AG09319 (cell line): ENCODE data around the gene ENDOG.
"Not testable (repeated sequence)": the region's sequence is repeated elsewhere in the genome, so short reads cannot be mapped to it uniquely, and the experiment has no call there.

ENCODE experiments used
- DNase-seq: peaks from one replicate; pipeline ENCODE4 v3.0.0-alpha.2; 2010; ENCODE audit warnings: low read depth; ENCODE audit errors: extremely low read depth
- TF ChIP-seq, protein P1 (sequence below): IDR thresholded peaks from 2 replicates; pipeline ENCODE4 v1.5.1; 2011; ENCODE audit warnings: low read depth, mild to moderate bottlenecking, inconsistent platforms, low read length, moderate library complexity

ENDOG gene

DNA sequence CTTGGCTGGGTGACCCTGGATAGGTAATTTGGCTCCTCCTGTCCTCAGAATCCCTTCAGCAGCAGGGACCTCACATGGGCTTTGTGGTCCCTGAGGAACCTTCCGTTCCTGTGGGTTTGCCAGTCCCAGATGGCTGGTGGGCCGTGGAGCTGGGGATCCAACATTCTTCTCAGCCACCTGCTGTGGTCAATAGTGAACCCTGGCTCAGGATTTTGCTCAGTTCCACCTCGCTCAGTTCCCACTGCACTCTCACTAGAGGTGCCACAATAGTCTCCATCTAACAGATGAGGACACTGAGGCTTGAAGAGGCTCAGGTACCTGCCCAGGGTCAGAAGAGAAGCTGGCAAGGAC lies 28.4 kb downstream of the ENDOG start:
- TF ChIP-seq, protein P1, sequence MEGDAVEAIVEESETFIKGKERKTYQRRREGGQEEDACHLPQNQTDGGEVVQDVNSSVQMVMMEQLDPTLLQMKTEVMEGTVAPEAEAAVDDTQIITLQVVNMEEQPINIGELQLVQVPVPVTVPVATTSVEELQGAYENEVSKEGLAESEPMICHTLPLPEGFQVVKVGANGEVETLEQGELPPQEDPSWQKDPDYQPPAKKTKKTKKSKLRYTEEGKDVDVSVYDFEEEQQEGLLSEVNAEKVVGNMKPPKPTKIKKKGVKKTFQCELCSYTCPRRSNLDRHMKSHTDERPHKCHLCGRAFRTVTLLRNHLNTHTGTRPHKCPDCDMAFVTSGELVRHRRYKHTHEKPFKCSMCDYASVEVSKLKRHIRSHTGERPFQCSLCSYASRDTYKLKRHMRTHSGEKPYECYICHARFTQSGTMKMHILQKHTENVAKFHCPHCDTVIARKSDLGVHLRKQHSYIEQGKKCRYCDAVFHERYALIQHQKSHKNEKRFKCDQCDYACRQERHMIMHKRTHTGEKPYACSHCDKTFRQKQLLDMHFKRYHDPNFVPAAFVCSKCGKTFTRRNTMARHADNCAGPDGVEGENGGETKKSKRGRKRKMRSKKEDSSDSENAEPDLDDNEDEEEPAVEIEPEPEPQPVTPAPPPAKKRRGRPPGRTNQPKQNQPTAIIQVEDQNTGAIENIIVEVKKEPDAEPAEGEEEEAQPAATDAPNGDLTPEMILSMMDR = no peak
- DNase-seq = no peak

DNA sequence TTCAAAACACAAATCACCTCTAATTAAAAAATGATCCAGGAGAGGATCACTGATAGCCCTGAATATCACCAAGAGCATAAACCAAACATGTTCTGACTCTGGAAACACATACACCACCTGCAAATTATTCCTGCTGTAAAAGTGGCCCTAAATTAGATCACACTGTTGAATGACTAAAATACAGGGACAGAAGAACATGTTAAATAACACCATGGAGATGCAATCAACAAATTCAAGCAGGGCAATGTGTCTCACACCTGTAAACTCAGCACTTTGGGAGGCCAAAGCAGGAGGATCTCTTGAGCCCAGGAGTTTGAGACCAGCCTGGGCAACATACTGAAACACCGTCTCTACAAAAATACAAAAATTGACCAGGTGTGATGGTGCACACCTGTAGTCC lies 29.5 kb downstream of the ENDOG start:
- TF ChIP-seq, protein P1 = no peak
- DNase-seq = no peak

DNA sequence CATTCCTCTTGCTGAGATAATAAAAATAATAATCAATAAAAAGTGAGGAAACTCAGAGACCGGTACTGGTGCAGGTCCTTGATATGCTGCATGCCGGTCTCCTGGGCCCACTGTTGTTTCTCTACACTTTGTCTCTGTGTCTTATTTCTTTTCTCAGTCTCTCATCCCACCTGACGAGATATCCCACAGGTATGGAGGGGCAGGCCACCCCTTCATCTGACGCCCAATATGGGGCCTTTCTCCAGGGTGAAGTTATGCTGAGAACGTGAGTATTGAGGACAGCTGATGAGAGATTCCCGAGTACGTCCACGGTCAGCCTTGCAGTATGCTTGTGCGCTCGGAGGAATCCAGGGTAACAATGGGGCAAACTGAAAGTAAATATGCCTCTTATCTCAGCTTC lies 32.7 kb downstream of the ENDOG start:
- DNase-seq = not testable (repeated sequence)

DNA sequence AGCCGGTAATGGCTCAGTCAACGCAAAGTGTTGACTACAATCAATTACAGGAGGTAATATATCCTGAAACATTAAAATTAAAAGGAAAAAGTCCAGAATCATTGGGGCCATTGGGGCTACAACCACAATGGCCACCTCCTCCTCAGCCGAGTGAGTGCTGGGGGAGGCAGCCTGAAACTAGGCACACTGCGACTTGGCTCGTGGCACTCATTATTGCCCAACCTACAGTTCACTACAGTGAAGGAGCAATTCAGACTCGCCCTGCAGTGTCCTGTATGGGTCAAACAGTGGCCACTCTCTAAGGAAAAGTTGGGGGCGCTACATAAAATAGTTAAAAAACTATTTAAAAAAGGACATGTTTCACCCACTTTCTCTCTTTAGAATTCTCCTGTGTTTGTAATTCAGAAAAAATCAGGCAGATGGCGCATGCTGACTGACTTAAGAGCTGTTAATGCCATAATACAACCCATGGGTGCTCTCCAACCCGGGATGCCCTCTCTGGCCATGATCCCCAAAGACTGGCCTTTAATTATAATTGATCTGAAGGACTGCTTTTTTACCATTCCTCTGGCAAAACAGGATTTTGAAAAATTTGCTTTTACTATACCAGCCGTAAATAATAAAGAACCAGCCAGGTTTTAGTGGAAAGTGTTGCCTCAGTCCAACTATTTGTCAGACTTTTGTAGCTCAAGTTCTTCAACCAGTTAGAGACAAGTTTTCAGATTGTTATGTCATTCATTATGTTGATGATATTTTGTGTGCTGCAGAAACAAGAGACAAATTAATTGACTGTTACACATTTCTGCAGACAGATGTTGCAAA lies 33.7 kb downstream of the ENDOG start:
- DNase-seq = peak; percentile 3

DNA sequence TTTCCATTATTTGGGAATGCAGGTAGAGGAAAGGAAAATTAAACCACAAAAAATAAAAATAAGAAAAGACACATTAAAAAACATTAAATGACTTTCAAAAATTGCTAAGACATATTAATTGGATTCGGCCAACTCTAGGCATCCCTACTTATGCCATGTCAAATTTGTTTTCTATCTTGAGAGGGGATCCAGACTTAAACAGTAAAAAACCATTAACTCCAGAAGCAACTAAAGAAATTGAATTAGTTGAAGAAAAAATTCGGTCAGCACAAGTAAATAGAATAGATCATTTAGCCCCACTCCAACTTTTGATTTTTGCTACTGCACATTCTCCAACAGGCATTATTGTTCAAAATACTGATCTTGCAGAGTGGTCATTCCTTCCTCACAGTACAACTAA lies 34.3 kb downstream of the ENDOG start:
- DNase-seq = not testable (repeated sequence)

More for the DNA sequence above, 33.7 kb downstream of the ENDOG start:
- TF ChIP-seq, protein P1 = peak; percentile 33

DNA sequence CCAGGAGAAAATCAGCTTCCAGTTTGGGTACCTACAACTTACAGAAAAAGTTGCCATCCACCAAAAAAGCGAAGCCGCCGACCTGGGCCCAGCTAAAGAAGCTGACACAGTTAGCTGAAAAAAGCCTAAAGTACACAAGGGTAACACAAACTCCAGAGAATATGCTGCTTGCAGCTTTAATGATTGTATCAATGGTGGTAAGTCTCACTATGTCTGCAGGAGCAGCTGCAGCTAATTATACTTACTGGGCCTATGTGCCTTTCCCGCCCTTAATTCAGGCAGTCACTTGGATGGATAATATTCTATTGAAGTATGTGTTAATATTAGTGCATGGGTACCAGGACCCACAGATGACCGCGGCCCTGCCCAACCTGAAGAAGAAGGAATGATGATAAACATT lies 36.2 kb downstream of the ENDOG start:
- not testable (repeated sequence) for DNase-seq

DNA sequence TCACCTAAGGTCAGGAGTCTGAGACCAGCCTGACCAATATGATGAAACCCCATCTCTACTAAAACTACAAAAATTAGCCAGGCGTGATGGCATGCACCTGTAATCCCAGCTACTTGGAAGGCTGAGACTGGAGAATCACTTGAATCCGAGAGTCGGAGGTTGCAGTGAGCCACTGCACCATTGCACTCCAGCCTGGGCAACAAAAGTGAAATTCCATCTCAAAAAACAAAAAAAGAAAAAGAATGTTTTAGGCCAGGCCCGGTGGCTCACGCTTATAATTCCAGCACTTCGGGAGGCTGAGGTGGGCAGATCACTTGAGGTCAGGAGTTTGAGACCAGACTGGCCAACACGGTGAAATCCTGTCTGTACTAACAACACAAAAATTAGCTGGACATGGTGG lies 40.2 kb downstream of the ENDOG start:
- DNase-seq = not testable (repeated sequence)

DNA sequence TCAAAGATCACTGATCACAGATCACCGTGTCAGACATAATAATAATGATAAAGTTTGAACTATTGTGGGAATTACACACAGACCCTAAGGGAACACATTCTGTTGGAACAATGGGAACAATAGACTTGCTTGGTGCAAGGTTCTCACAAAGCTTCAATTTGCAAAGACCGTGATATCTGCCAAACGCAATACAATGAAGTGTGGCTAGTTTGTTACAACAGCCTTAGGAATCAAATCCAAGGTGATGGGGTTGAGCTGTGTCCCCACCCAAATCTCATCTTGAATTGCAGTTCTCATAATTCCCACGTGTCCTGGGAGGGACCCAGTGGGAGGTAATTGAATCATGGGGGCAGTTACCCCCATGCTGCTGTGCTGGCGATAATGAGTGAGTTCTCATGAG lies 42.6 kb downstream of the ENDOG start:
- DNase-seq = no peak
- TF ChIP-seq, protein P1 = no peak

DNA sequence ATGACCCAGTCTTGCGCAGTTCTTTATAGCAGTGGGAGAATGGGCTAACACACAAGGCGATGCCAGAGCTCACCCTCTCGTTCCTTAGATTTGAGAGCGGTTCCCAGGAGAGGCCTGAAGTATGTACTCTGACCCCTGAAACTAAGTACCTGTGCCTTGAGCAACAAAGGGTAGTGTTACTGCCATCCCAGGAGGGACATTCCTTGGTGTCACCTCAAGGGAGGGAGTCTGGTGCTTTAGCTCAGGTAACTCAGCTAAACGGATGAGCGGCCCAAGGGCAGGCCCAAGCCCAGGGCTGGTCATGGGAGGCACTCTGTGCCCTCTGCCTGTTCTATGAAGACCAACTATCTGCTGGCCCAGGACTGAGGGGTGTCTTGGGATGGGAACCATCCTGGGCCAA lies 43.2 kb downstream of the ENDOG start:
- no peak for DNase-seq
- TF ChIP-seq, protein P1 = no peak
